Body of pancreas (tissue), 4 donors: ENCODE data around the gene SNTB2.

Experiments
- POLR2A ChIP-seq, 3 donors: fragments of 450-650 bp; IDR thresholded peaks; one replicate each; pipeline ENCODE4 v1.6.1; 2016; ENCODE audit warnings: antibody characterized with exemption in 3 of 3, mild to moderate bottlenecking in 2 of 3
- TF ChIP-seq, protein P1 (sequence below), 7 experiments: fragments of 450-650 bp in 4 of 7; fragments of 200-600 bp in 3 of 7; sonication (generic) in 3 of 7; IDR thresholded peaks; one replicate each; pipeline ENCODE4 v1.5.1; 2016 to 2019; ENCODE audit warnings: antibody characterized with exemption in 7 of 7

DNA sequence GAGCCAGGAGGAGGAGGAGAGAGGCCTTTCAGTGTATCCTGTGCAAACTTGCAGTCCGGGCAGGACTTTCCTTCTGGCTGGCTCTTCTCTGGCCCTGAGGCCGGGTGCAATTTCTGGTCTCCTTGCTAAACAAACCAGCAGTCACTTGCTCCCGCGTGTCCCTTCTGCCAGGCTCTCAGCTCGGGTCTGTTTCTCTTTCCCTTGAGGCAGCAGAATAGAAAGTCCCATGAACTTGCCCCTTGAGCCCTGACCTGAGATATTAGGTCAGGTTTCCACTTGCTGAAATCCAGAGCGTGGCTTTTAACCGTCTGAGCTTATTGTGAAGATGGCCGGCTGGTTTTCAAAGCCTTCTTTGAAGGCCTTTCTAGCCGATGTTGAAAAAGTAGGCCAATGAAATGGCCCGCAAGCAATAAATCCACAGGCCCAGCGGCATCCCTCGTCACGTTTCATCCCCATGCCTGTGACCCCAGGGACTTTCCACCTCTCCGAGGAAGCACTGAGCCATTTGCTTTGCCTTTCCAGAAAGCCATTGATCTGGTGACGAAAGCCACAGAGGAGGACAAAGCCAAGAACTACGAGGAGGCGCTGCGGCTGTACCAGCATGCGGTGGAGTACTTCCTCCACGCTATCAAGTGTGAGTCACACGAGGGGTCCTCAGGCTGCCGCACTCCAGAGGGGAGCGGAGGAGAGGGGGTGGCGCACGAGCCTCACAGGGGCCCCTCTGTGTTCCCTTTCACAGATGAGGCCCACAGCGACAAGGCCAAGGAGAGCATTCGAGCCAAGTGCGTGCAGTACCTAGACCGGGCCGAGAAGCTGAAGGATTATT is 128.7 kb downstream of the SNTB2 start:
- TF ChIP-seq, protein P1, sequence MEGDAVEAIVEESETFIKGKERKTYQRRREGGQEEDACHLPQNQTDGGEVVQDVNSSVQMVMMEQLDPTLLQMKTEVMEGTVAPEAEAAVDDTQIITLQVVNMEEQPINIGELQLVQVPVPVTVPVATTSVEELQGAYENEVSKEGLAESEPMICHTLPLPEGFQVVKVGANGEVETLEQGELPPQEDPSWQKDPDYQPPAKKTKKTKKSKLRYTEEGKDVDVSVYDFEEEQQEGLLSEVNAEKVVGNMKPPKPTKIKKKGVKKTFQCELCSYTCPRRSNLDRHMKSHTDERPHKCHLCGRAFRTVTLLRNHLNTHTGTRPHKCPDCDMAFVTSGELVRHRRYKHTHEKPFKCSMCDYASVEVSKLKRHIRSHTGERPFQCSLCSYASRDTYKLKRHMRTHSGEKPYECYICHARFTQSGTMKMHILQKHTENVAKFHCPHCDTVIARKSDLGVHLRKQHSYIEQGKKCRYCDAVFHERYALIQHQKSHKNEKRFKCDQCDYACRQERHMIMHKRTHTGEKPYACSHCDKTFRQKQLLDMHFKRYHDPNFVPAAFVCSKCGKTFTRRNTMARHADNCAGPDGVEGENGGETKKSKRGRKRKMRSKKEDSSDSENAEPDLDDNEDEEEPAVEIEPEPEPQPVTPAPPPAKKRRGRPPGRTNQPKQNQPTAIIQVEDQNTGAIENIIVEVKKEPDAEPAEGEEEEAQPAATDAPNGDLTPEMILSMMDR (IDR thresholded peaks at IDR 0.05) = no peak
- TF ChIP-seq POLR2A (IDR thresholded peaks at IDR 0.05) = peak in 1 of 3 donors; percentile 20
